Measurements from ENCODE around the gene CRADD.
"Not testable (repeated sequence)": the region's sequence is repeated elsewhere in the genome, so short reads cannot be mapped to it uniquely, and the experiment has no call there.

Gene CRADD

GRCh38 chr12:93786656-93787397 is 109.7 kb downstream of the CRADD start:
- H3K4me3 ChIP-seq (ENCODE audit: low read depth, low read length) = no peak overlapping the region
- no peaks in the 10 kb centered on the region for H3K36me3 ChIP-seq (ENCODE audit: control insufficient read depth, insufficient read depth, low read length)
- no peak overlapping the region for H3K27ac ChIP-seq (ENCODE audit: low read depth, low read length)
- no peak overlapping the region for H3K9ac ChIP-seq (ENCODE audit: low read length)
- H3K9me3 ChIP-seq (ENCODE audit: control insufficient read depth, insufficient read depth, low read depth, low read length) = no peaks in the 10 kb centered on the region
- H3K4me1 ChIP-seq (ENCODE audit: control insufficient read depth, insufficient read depth, low read length) = peaks cover 22% of the 10 kb centered on the region
- H3K27me3 ChIP-seq (ENCODE audit: control insufficient read depth, insufficient read depth, low read length) = no peaks in the 10 kb centered on the region

GRCh38 chr12:93788853-93789252 is 111.7 kb downstream of the CRADD start:
- Histone ChIP-seq H3K36me3 (ENCODE audit: control insufficient read depth, insufficient read depth, low read length) (no peaks in the 10 kb centered on the region), H3K9me3 (ENCODE audit: control insufficient read depth, insufficient read depth, low read depth, low read length) (no peaks in the 10 kb centered on the region), H3K4me1 (ENCODE audit: control insufficient read depth, insufficient read depth, low read length) (peaks cover 22% of the 10 kb centered on the region), H3K27ac (ENCODE audit: low read depth, low read length) (no peak overlapping the region), H3K9ac (ENCODE audit: low read length) (no peak overlapping the region), H3K27me3 (ENCODE audit: control insufficient read depth, insufficient read depth, low read length) (no peaks in the 10 kb centered on the region), H3K4me3 (ENCODE audit: low read depth, low read length) (no peak overlapping the region)

GRCh38 chr12:93789767-93790166 is 112.6 kb downstream of the CRADD start:
- peaks cover 16% of the 10 kb centered on the region for H3K4me1 ChIP-seq (ENCODE audit: control insufficient read depth, insufficient read depth, low read length)
- H3K27me3 ChIP-seq (ENCODE audit: control insufficient read depth, insufficient read depth, low read length) = no peaks in the 10 kb centered on the region
- no peak overlapping the region for H3K4me3 ChIP-seq (ENCODE audit: low read depth, low read length)
- no peaks in the 10 kb centered on the region for H3K36me3 ChIP-seq (ENCODE audit: control insufficient read depth, insufficient read depth, low read length)
- H3K27ac ChIP-seq (ENCODE audit: low read depth, low read length) = no peak overlapping the region
- no peak overlapping the region for H3K9ac ChIP-seq (ENCODE audit: low read length)
- no peaks in the 10 kb centered on the region for H3K9me3 ChIP-seq (ENCODE audit: control insufficient read depth, insufficient read depth, low read depth, low read length)

GRCh38 chr12:93790472-93791152 is 113.4 kb downstream of the CRADD start:
- Histone ChIP-seq H3K27me3 (ENCODE audit: control insufficient read depth, insufficient read depth, low read length) (no peaks in the 10 kb centered on the region), H3K27ac (ENCODE audit: low read depth, low read length) (no peak overlapping the region), H3K4me1 (ENCODE audit: control insufficient read depth, insufficient read depth, low read length) (peaks cover 9% of the 10 kb centered on the region), H3K36me3 (ENCODE audit: control insufficient read depth, insufficient read depth, low read length) (no peaks in the 10 kb centered on the region), H3K4me3 (ENCODE audit: low read depth, low read length) (no peak overlapping the region), H3K9ac (ENCODE audit: low read length) (no peak overlapping the region), H3K9me3 (ENCODE audit: control insufficient read depth, insufficient read depth, low read depth, low read length) (no peaks in the 10 kb centered on the region)

GRCh38 chr12:93793007-93793406 is 115.8 kb downstream of the CRADD start:
- no peak overlapping the region for H3K4me3 ChIP-seq (ENCODE audit: low read depth, low read length)
- H3K9ac ChIP-seq (ENCODE audit: low read length) = no peak overlapping the region
- H3K27me3 ChIP-seq (ENCODE audit: control insufficient read depth, insufficient read depth, low read length) = no peaks in the 10 kb centered on the region
- H3K4me1 ChIP-seq (ENCODE audit: control insufficient read depth, insufficient read depth, low read length) = peaks cover under 1% of the 10 kb centered on the region; the same call in 1 of the 2 replicates
- no peaks in the 10 kb centered on the region for H3K36me3 ChIP-seq (ENCODE audit: control insufficient read depth, insufficient read depth, low read length)
- no peak overlapping the region for H3K27ac ChIP-seq (ENCODE audit: low read depth, low read length)
- H3K9me3 ChIP-seq (ENCODE audit: control insufficient read depth, insufficient read depth, low read depth, low read length) = no peaks in the 10 kb centered on the region

- Histone ChIP-seq H3K36me3 (ENCODE audit: control insufficient read depth, insufficient read depth, low read length) (no peaks in the 10 kb centered on the region), H3K27me3 (ENCODE audit: control insufficient read depth, insufficient read depth, low read length) (no peaks in the 10 kb centered on the region), H3K4me3 (ENCODE audit: low read depth, low read length) (no peak overlapping the region), H3K9me3 (ENCODE audit: control insufficient read depth, insufficient read depth, low read depth, low read length) (no peaks in the 10 kb centered on the region), H3K9ac (ENCODE audit: low read length) (no peak overlapping the region), H3K27ac (ENCODE audit: low read depth, low read length) (no peak overlapping the region), H3K4me1 (ENCODE audit: control insufficient read depth, insufficient read depth, low read length) (peaks cover 10% of the 10 kb centered on the region)
These were observed 116.8 kb downstream of the CRADD start for GRCh38 chr12:93793983-93794382.

- H3K4me1 ChIP-seq (ENCODE audit: control insufficient read depth, insufficient read depth, low read length) = peaks cover 13% of the 10 kb centered on the region
- no peaks in the 10 kb centered on the region for H3K9me3 ChIP-seq (ENCODE audit: control insufficient read depth, insufficient read depth, low read depth, low read length)
- H3K4me3 ChIP-seq (ENCODE audit: low read depth, low read length) = no peak overlapping the region
- H3K9ac ChIP-seq (ENCODE audit: low read length) = no peak overlapping the region
- no peak overlapping the region for H3K27ac ChIP-seq (ENCODE audit: low read depth, low read length)
- no peaks in the 10 kb centered on the region for H3K36me3 ChIP-seq (ENCODE audit: control insufficient read depth, insufficient read depth, low read length)
- no peaks in the 10 kb centered on the region for H3K27me3 ChIP-seq (ENCODE audit: control insufficient read depth, insufficient read depth, low read length)
These were observed 117.6 kb downstream of the CRADD start for GRCh38 chr12:93794738-93795137.

GRCh38 chr12:93795352-93795751 is 118.2 kb downstream of the CRADD start:
- Histone ChIP-seq H3K27ac (ENCODE audit: low read depth, low read length) (no peak overlapping the region), H3K4me1 (ENCODE audit: control insufficient read depth, insufficient read depth, low read length) (peaks cover 13% of the 10 kb centered on the region), H3K36me3 (ENCODE audit: control insufficient read depth, insufficient read depth, low read length) (no peaks in the 10 kb centered on the region), H3K4me3 (ENCODE audit: low read depth, low read length) (no peak overlapping the region), H3K9ac (ENCODE audit: low read length) (no peak overlapping the region), H3K9me3 (ENCODE audit: control insufficient read depth, insufficient read depth, low read depth, low read length) (no peaks in the 10 kb centered on the region), H3K27me3 (ENCODE audit: control insufficient read depth, insufficient read depth, low read length) (no peaks in the 10 kb centered on the region)

GRCh38 chr12:93796729-93797128 is 119.6 kb downstream of the CRADD start:
- Histone ChIP-seq H3K4me1 (ENCODE audit: control insufficient read depth, insufficient read depth, low read length) (peaks cover 13% of the 10 kb centered on the region), H3K9ac (ENCODE audit: low read length) (no peak overlapping the region), H3K27ac (ENCODE audit: low read depth, low read length) (no peak overlapping the region), H3K4me3 (ENCODE audit: low read depth, low read length) (no peak overlapping the region), H3K27me3 (ENCODE audit: control insufficient read depth, insufficient read depth, low read length) (no peaks in the 10 kb centered on the region), H3K36me3 (ENCODE audit: control insufficient read depth, insufficient read depth, low read length) (no peaks in the 10 kb centered on the region), H3K9me3 (ENCODE audit: control insufficient read depth, insufficient read depth, low read depth, low read length) (no peaks in the 10 kb centered on the region)

- no peak overlapping the region for H3K27ac ChIP-seq (ENCODE audit: low read depth, low read length)
- no peaks in the 10 kb centered on the region for H3K36me3 ChIP-seq (ENCODE audit: control insufficient read depth, insufficient read depth, low read length)
- no peaks in the 10 kb centered on the region for H3K27me3 ChIP-seq (ENCODE audit: control insufficient read depth, insufficient read depth, low read length)
- no peaks in the 10 kb centered on the region for H3K9me3 ChIP-seq (ENCODE audit: control insufficient read depth, insufficient read depth, low read depth, low read length)
- no peak overlapping the region for H3K4me3 ChIP-seq (ENCODE audit: low read depth, low read length)
- H3K4me1 ChIP-seq (ENCODE audit: control insufficient read depth, insufficient read depth, low read length) = peaks cover 20% of the 10 kb centered on the region
- H3K9ac ChIP-seq (ENCODE audit: low read length) = no peak overlapping the region
These were observed 121.3 kb downstream of the CRADD start for GRCh38 chr12:93798279-93799151.

- not testable (repeated sequence) for H3K9me3 ChIP-seq (ENCODE audit: control insufficient read depth, insufficient read depth, low read depth, low read length); H3K36me3 ChIP-seq (ENCODE audit: control insufficient read depth, insufficient read depth, low read length); H3K9ac ChIP-seq (ENCODE audit: low read length); H3K27me3 ChIP-seq (ENCODE audit: control insufficient read depth, insufficient read depth, low read length); H3K27ac ChIP-seq (ENCODE audit: low read depth, low read length); H3K4me3 ChIP-seq (ENCODE audit: low read depth, low read length)
- H3K4me1 ChIP-seq (ENCODE audit: control insufficient read depth, insufficient read depth, low read length) = peaks cover 20% of the 10 kb centered on the region
These were observed 124.5 kb downstream of the CRADD start for GRCh38 chr12:93801666-93802065.
